ENCODE measurements around the gene CEBPB.

Gene CEBPB

GRCh38 chr20:50230871-50231560, 40.4 kb downstream of the CEBPB start:
- no peak for DNase-seq

- no peak for DNase-seq
Observed at GRCh38 chr20:50231854-50232253, 41.2 kb downstream of the CEBPB start.

- no peak for DNase-seq
Observed at GRCh38 chr20:50232651-50233324, 42.2 kb downstream of the CEBPB start.

GRCh38 chr20:50233325-50234212, 42.9 kb downstream of the CEBPB start:
- no peak for DNase-seq

DNA sequence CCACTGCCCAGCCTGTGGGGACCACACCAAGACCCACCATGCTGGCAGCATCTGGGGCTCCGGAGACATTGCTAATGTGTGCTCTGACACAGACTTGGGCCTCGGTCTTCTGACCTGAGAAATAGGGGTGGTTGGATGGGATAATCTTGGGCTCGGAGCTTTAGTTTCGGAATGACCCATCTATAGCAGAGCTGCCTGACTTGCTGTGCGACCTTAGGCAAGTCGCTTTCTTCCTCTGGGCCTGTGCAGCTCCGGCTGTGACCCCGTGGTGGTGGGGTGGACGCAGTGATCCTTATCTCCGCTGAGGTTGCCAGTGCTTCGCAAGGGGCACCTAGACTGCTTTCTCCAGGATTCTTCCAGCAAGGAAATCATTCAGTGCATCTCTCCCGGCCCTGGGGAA, 43.7 kb downstream of the CEBPB start:
- no peak for DNase-seq

- DNase-seq, result no peak
Observed at GRCh38 chr20:50237349-50237748, 46.7 kb downstream of the CEBPB start.

DNA sequence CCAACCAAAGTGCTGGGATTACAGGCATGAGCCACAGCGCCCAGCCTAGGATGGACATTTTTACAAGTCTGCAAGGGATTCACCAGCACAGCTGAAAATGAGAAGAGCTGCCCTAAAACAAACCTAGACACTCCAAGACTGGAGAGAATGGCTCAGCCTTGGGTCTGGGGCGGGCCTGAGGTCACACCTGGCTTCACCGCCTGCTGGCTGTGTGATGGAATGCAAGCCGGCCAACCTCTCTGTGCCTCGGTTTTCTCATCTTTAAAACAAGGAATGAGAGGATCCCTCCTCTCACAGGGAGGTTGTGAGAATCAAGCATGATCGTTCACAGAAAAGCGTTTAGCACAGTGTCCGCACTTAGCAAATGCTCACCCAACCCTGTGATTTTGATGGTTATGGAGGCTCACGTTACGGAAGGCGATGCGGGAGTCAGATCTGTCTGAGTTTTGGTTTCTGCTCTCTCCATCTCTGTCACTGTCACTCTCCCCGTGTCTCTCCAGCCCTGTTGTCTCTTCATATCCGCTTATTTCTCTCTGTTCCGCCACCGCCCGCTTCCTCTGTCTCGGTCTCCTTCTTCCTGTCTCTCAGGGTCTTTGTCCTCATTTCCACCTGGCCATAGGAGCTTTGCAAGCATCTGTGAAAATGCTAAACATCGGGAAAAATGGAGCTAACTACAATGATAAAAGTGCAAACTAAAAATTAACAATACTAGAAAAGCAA, 47.6 kb downstream of the CEBPB start:
- DNase-seq, result no peak

GRCh38 chr20:50240092-50240491, 49.5 kb downstream of the CEBPB start:
- no peak for DNase-seq

DNA sequence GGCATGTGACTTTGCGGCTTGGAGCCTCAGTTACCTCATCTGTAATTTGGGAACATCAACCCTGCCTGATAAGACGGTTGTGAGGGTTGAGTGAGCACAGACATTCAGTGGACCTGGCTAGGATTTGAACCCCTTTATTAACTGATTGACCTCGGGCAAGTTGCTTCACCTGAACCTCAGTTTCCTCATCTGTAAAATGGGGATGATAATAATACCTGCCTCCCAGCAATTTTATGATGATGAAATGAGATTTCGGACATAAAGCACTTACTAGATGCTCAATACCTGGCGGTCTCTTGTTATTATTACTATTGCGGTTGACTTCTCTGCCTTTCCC, 51.5 kb downstream of the CEBPB start:
- DNase-seq, result no peak

Measured in RPMI8226 (cell line).